GM12872 (cell line): ENCODE data around the gene SPP2.

Experiments
- CTCF ChIP-seq: IDR thresholded peaks from 3 replicates; pipeline ENCODE4 v1.5.1; 2011; ENCODE audit warnings: low read depth, mild to moderate bottlenecking, low read length, moderate library complexity; ENCODE audit not compliant: insufficient read depth

The SPP2 gene

GRCh38 chr2:234061624-234062257 is 11.2 kb downstream of the SPP2 start:
- no peak for TF ChIP-seq CTCF

- no peak for TF ChIP-seq CTCF
Measured at GRCh38 chr2:234066587-234066986, 16.1 kb downstream of the SPP2 start.

GRCh38 chr2:234071664-234072063 is 21.2 kb downstream of the SPP2 start:
- no peak for TF ChIP-seq CTCF

GRCh38 chr2:234072454-234072853 is 22.0 kb downstream of the SPP2 start:
- no peak for TF ChIP-seq CTCF

- no peak for TF ChIP-seq CTCF
Measured at GRCh38 chr2:234074751-234075517, 24.4 kb downstream of the SPP2 start.

- TF ChIP-seq CTCF, result no peak
Measured at GRCh38 chr2:234075518-234075915, 25.0 kb downstream of the SPP2 start.

GRCh38 chr2:234075947-234076346 is 25.4 kb downstream of the SPP2 start:
- TF ChIP-seq CTCF, result no peak
